Activated CD8-positive, alpha-beta memory T cell treated with anti-CD3 and anti-CD28 coated beads, Interleukin-2, amount 10 ng/mL, durations not matched to agents 7 days and 5 days (primary cell): ENCODE measurements around the gene THSD7B. TPM values are rescaled to one million over a fixed set of nuclear protein-coding genes. Genes with fewer than 3 reads are reported as not detected.

Experiments used
- ATAC-seq: fragments of 150-1000 bp; cut with Tn5 transposase; one replicate; pipeline ENCODE4 v1.10.0; 2021; ENCODE audit warnings: moderate library complexity
- CTCF ChIA-PET: fragments of 350-600 bp; sonication (Branson Sonifier 250); formaldehyde crosslinking; loops from one replicate; lab custom pipeline; 2021; ENCODE audit warnings: antibody characterized with exemption; lab: Charles Lee
- DNase-seq: peaks from one replicate; pipeline ENCODE4 v3.0.0-alpha.2; 2020
- H3K27ac Mint-ChIP-seq: one replicate; pipeline ENCODE4 v1.8.0; 2021; ENCODE audit warnings: mild to moderate bottlenecking, mixed read lengths
- H3K27me3 Mint-ChIP-seq: one replicate; pipeline ENCODE4 v1.8.0; 2021; ENCODE audit warnings: mixed read lengths
- H3K36me3 Mint-ChIP-seq: one replicate; pipeline ENCODE4 v1.8.0; 2021; ENCODE audit warnings: mild to moderate bottlenecking, mixed read lengths
- H3K4me1 Mint-ChIP-seq: one replicate; pipeline ENCODE4 v1.8.0; 2021; ENCODE audit warnings: mixed read lengths
- H3K4me3 Mint-ChIP-seq: one replicate; pipeline ENCODE4 v1.8.0; 2021; ENCODE audit warnings: mild to moderate bottlenecking, moderate library complexity, mixed read lengths
- H3K9me3 Mint-ChIP-seq: one replicate; pipeline ENCODE4 v1.8.0; 2022; ENCODE audit warnings: low read depth, mixed read lengths
- total RNA-seq, 2 experiments: library from RNA; stranded (reverse); gene quantifications; one replicate each; pipeline ENCODE4 v1.2.3, GENCODE V29; 2021

Gene THSD7B
- total RNA-seq, 2 experiments from 2014 or later, result not detected

DNA sequence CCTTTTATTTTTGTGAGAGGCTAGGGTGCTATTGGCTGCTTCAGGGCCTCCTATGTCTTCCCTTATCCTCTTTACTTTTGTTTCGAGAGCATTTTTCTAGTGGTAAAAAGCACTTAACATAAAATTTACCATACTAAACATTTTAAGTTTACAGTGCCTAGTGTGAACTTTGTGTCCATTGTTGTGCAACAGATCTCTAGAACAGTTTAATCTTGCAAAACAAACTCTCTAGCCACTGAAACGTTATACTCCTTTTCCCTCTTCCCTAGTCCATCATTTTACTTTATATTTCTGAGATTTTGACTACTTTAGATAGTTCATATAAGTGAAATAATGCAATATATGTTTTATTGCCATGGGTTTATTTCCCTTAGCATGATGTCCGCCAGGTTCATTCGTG is 580.6 kb downstream of the THSD7B start:
- Mint-ChIP-seq H3K27me3 (no peaks in the 10 kb centered on the region), H3K9me3 (no peaks in the 10 kb centered on the region)
- ATAC-seq, result no peak

DNA sequence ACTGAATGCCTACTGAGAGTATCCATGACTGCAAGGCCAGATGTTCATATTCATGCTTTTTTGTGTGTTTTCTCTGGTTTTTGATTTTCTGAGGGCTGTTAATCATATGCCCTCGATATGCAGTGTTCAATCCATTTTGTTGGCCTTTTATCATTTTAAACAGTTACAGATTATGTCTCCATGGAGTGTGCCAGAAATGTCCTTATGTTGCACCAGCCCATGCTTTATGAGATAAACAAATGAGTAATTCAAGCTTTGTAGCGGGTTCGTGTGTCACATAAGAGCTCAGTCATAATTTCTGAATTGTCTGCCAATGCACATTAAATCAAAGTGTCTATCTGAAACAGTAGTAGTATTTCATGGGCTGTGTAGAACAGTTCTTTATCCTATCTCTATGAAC is 583.0 kb downstream of the THSD7B start:
- ATAC-seq (no peak), DNase-seq (no peak)
- Mint-ChIP-seq H3K27me3 (no peaks in the 10 kb centered on the region), H3K4me3 (no peak overlapping the region), H3K9me3 (no peaks in the 10 kb centered on the region), H3K36me3 (no peaks in the 10 kb centered on the region), H3K4me1 (no peaks in the 10 kb centered on the region), H3K27ac (no peak overlapping the region)
- CTCF ChIA-PET, result no interaction called here

More for the DNA sequence above, 580.6 kb downstream of the THSD7B start:
- no peak for DNase-seq
- Mint-ChIP-seq H3K4me3 (no peak overlapping the region), H3K27ac (no peak overlapping the region), H3K4me1 (no peaks in the 10 kb centered on the region), H3K36me3 (no peaks in the 10 kb centered on the region)
- CTCF ChIA-PET, result no interaction called here

DNA sequence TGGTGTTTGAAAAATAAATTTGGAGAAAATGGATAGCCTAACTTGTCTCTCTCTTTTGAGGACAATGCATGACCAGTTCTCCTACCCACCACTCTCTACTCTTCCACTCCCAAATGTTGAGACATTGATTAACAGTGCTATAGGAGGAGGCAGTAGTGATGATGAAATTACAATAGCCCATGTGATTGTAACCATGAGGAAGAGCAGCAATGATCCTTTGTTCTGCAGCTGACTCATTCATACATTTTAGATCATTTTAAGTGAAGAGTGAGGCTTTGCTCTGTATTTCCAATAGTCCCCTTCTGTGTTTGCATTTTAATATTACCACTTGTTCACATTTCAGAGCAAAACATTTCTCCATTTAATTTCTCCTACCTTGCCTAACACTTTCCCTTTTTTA is 592.3 kb downstream of the THSD7B start:
- ATAC-seq (no peak), DNase-seq (no peak)
- H3K36me3 Mint-ChIP-seq, result no peaks in the 10 kb centered on the region
- no peaks in the 10 kb centered on the region for H3K27me3 Mint-ChIP-seq
- H3K27ac Mint-ChIP-seq, result no peak overlapping the region
- no peaks in the 10 kb centered on the region for H3K4me1 Mint-ChIP-seq
- CTCF ChIA-PET, result no interaction called here
- H3K4me3 Mint-ChIP-seq, result no peak overlapping the region
- peaks cover 5% of the 10 kb centered on the region for H3K9me3 Mint-ChIP-seq

DNA sequence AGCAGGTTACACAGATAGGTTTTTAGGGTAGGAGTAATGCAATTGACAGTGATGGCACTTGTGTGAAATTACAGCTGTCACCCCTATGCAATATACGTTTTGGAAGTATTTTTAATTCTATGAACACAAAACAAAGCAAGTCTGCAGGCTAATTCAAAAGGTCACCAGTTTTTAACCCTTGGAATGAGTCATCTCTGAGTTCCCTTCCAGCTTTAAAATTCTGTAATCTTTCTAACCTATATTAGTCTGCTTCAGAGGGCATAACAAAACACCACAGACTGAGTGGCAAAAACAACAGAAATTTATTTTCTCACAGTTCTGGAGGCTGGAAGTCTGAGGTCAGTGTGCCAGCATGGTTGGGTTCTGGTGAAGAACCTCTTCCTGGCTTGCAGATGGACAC is 602.0 kb downstream of the THSD7B start:
- CTCF ChIA-PET, result no interaction called here
- Mint-ChIP-seq H3K4me1 (no peaks in the 10 kb centered on the region), H3K4me3 (no peak overlapping the region), H3K36me3 (no peaks in the 10 kb centered on the region), H3K27ac (no peak overlapping the region), H3K27me3 (no peaks in the 10 kb centered on the region), H3K9me3 (peaks cover under 1% of the 10 kb centered on the region)
- ATAC-seq, result no peak
- no peak for DNase-seq

DNA sequence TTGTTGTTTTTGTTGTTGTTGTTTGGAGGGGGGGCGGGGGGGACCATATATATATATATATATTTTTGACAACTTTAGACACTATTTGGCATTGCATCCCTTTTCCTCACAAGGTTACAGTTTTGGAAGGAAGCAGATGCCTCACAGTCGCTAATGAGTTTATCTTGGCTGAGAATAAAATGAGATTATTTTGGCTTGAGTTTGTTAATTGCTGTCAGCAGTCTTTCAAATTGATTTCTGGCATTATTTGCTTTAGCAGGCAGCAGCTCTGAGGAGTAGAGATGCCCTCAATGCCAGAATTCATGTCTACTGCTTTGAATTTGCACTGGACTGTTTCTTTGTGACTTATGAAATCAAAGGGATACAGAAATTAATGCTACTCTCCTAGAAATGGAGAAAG is 603.8 kb downstream of the THSD7B start:
- H3K4me1 Mint-ChIP-seq, result no peaks in the 10 kb centered on the region

DNA sequence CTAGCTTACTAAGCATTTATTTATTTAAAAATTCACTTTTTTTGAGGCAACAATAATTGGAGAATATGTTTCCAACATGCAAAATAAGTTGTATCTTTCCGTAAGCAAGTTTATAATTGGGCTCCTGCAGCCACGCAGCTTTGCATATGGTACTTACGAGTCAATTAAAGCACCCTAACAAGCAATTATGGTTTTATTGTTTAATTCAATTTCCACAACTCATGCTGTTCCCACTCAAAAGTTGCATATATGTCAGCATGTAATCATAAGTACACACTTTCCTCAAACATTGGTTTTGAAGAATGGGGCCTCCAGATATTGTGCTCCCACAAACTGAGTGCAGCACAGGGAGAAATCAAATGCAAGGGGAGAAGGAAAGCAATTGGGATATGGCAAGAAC is 613.8 kb downstream of the THSD7B start:
- H3K36me3 Mint-ChIP-seq, result no peaks in the 10 kb centered on the region
- H3K4me1 Mint-ChIP-seq, result no peaks in the 10 kb centered on the region
- ATAC-seq (no peak), DNase-seq (no peak)
- H3K9me3 Mint-ChIP-seq, result peaks cover 11% of the 10 kb centered on the region
- CTCF ChIA-PET, result no interaction called here
- no peak overlapping the region for H3K27ac Mint-ChIP-seq
- H3K4me3 Mint-ChIP-seq, result no peak overlapping the region
- H3K27me3 Mint-ChIP-seq, result no peaks in the 10 kb centered on the region

More for the DNA sequence above, 603.8 kb downstream of the THSD7B start:
- no peaks in the 10 kb centered on the region for H3K27me3 Mint-ChIP-seq
- H3K27ac Mint-ChIP-seq, result no peak overlapping the region
- CTCF ChIA-PET, result no interaction called here
- H3K4me3 Mint-ChIP-seq, result no peak overlapping the region
- no peak for DNase-seq
- no peak for ATAC-seq
- H3K9me3 Mint-ChIP-seq, result no peaks in the 10 kb centered on the region
- no peaks in the 10 kb centered on the region for H3K36me3 Mint-ChIP-seq

DNA sequence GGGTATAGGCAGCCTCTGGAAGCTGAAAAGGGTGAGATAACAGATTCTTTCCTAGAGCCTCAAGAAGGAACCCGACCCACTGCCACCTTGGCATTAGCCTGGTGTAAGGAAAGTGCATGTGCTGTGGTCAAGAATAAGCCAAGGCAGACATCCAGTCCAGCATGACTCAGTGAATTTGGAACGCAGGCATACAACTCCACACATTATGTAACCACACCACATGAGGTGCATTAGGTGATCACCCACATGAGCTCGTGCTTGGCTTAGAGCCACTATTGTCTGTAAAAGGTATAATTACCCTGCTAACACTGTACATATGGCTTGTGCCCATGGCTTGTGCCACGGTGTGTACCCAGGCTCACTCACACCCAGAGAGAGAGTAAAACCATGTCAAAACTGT is 615.3 kb downstream of the THSD7B start:
- no peak overlapping the region for H3K4me3 Mint-ChIP-seq
- DNase-seq (no peak), ATAC-seq (no peak)
- H3K4me1 Mint-ChIP-seq, result no peaks in the 10 kb centered on the region
- no peaks in the 10 kb centered on the region for H3K27me3 Mint-ChIP-seq
- H3K9me3 Mint-ChIP-seq, result peaks cover 8% of the 10 kb centered on the region
- H3K36me3 Mint-ChIP-seq, result no peaks in the 10 kb centered on the region
- H3K27ac Mint-ChIP-seq, result no peak overlapping the region
- CTCF ChIA-PET, result no interaction called here

DNA sequence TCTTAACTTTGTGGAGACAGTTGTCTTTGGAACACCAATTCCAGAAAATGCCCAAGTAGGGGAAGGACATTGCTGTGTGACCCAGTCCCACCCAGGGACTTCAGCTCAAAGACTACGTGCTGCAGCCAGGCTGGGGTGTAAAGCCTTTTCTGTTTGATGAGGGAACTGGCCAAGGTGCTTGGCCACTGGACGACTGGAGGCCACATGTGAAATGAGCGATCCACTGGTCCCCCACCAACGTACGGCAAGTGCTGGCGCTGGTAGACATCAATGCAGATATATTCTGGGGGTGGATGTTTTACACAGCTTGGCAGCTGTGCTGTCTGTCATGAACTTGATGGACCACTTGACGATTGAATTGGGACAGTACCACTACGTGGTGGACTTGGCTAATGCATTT is 616.4 kb downstream of the THSD7B start:
- H3K27ac Mint-ChIP-seq, result no peak overlapping the region
- H3K36me3 Mint-ChIP-seq, result no peaks in the 10 kb centered on the region
- ATAC-seq (no peak), DNase-seq (no peak)
- no peak overlapping the region for H3K4me3 Mint-ChIP-seq
- peaks cover 8% of the 10 kb centered on the region for H3K9me3 Mint-ChIP-seq
- CTCF ChIA-PET, result no interaction called here
- H3K27me3 Mint-ChIP-seq, result no peaks in the 10 kb centered on the region
- H3K4me1 Mint-ChIP-seq, result no peaks in the 10 kb centered on the region

DNA sequence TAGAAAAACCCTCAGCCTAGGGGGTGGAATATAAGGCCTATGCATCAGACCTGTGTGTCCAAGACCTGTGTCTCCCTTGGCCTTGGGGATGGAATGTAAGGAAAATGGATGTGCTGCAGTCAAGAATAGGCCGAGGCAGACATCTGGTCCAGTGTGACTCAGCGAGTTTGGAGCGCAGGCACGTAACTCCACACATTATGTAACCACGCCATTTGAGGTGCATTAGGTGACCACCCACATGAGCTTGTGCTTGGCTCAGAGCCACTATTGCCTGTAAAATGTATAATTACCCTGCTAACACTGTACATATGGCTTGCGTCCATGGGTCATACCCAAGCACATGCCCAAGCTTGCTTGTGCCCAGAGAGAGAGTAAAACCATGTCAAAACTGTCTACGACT is 618.0 kb downstream of the THSD7B start:
- H3K36me3 Mint-ChIP-seq, result no peaks in the 10 kb centered on the region
- ATAC-seq (no peak), DNase-seq (no peak)
- H3K4me3 Mint-ChIP-seq, result no peak overlapping the region
- H3K27ac Mint-ChIP-seq, result no peak overlapping the region
- peaks cover 8% of the 10 kb centered on the region for H3K9me3 Mint-ChIP-seq
- no peaks in the 10 kb centered on the region for H3K27me3 Mint-ChIP-seq
- CTCF ChIA-PET, result no interaction called here
- H3K4me1 Mint-ChIP-seq, result no peaks in the 10 kb centered on the region

DNA sequence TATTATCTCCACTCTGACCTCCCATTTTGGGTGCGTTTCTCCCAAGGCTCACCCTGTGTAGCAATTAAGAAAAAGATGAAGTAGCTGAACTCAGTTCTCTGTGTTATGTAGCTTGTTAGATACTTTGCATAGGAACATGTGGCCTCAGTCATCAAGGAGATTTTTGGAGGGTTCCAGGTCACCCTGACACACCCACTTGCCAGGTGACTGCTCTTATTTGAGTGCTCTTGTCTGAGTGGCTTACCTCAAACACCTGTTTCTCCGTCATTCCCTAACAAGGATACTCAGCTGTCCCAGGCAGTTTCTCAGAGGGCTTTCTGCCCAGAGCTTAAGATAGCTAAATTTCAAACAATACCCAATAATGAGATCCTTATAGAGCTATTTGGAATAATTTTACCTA is 621.7 kb downstream of the THSD7B start:
- DNase-seq (no peak), ATAC-seq (no peak)
- no peak overlapping the region for H3K4me3 Mint-ChIP-seq
- no peaks in the 10 kb centered on the region for H3K36me3 Mint-ChIP-seq
- no peaks in the 10 kb centered on the region for H3K27me3 Mint-ChIP-seq
- no peak overlapping the region for H3K27ac Mint-ChIP-seq
- CTCF ChIA-PET, result no interaction called here
- peaks cover 2% of the 10 kb centered on the region for H3K9me3 Mint-ChIP-seq
- H3K4me1 Mint-ChIP-seq, result no peaks in the 10 kb centered on the region

DNA sequence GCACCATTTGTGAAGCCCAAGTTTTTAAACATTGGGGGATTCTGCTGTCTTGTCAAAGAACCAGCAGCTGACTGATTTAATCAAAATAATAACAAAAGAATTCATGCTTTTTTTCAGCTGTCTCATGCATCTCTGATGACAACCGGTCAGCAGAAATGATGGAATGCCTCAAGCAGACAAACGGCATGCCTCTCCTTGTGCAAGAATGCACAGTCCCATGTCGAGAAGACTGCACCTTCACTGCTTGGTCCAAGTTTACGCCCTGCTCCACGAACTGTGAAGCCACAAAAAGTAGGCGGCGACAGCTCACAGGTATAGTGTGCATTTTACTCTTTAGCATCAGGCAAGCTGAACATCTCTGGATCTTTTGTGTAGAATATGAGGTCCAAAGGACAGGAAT is 640.2 kb downstream of the THSD7B start:
- ATAC-seq (no peak), DNase-seq (no peak)
- H3K27me3 Mint-ChIP-seq, result no peaks in the 10 kb centered on the region
- no peak overlapping the region for H3K27ac Mint-ChIP-seq
- H3K4me3 Mint-ChIP-seq, result no peak overlapping the region
- CTCF ChIA-PET, result no interaction called here
- H3K9me3 Mint-ChIP-seq, result no peaks in the 10 kb centered on the region
- H3K36me3 Mint-ChIP-seq, result no peaks in the 10 kb centered on the region
- H3K4me1 Mint-ChIP-seq, result no peaks in the 10 kb centered on the region

DNA sequence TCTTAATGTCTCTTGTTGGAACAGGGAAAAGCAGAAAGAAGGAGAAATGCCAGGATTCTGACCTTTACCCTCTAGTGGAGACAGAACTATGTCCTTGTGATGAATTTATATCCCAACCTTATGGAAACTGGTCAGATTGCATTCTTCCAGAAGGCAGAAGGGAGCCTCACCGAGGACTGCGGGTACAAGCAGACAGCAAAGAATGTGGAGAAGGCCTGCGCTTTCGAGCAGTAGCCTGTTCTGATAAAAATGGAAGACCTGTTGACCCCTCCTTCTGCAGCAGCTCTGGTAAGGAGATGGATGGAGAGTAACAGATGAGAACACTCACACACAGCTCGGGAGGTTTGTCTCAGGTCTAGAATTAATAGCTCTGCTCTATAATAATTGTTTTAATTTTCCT is 646.2 kb downstream of the THSD7B start:
- CTCF ChIA-PET, result interaction anchor here (1.5 kb wide), 1 partner anchor 31 kb away, joined by 4 read pairs; no protein-coding TSS in a partner anchor
- H3K27me3 Mint-ChIP-seq, result no peaks in the 10 kb centered on the region
- DNase-seq (no peak), ATAC-seq (no peak)
- H3K9me3 Mint-ChIP-seq, result peaks cover 5% of the 10 kb centered on the region
- no peak overlapping the region for H3K4me3 Mint-ChIP-seq
- no peaks in the 10 kb centered on the region for H3K36me3 Mint-ChIP-seq
- no peaks in the 10 kb centered on the region for H3K4me1 Mint-ChIP-seq
- H3K27ac Mint-ChIP-seq, result no peak overlapping the region

DNA sequence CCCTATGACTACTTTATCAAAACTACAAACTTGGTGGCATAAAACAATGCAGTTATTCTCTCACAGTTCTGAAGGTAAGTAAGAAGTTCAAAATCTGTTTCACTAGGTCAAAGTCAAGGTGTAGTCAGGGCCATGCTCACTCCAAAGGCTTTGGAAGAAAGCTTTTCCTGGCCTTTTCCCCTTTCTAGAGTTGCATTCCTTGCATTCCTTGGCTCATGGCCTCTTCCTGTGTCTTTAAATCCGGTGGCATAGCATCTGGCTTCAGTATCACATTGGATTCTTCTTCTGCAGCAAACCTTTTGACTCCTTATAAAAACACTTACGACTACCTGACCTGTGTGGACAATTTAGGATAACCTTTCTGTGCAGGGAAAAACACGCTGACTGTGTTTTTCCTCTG is 655.4 kb downstream of the THSD7B start:
- DNase-seq (no peak), ATAC-seq (no peak)
- H3K4me3 Mint-ChIP-seq, result no peak overlapping the region
- H3K27ac Mint-ChIP-seq, result no peak overlapping the region
- peaks cover 4% of the 10 kb centered on the region for H3K9me3 Mint-ChIP-seq
- CTCF ChIA-PET, result no interaction called here
- H3K36me3 Mint-ChIP-seq, result no peaks in the 10 kb centered on the region
- H3K27me3 Mint-ChIP-seq, result no peaks in the 10 kb centered on the region
- no peaks in the 10 kb centered on the region for H3K4me1 Mint-ChIP-seq

DNA sequence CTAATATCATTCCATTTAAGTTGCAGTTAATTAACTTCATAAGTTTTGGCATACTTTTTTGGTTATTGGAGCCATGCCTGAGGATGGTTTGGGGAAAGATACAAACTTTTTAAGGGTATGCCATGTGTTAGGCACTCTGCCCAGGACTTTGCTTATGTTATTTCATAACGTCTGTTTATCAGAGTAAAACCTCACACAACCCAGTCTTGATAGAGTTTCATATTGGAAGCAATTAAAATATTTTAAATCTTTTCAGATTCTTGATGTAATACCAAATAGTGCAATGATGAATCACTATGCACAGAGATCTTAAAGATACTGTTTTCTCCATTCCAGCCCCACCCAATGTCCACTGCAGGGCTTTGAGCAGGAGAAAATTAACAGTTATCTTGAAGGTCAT is 669.8 kb downstream of the THSD7B start:
- Mint-ChIP-seq H3K36me3 (no peaks in the 10 kb centered on the region), H3K27me3 (no peaks in the 10 kb centered on the region), H3K4me1 (no peaks in the 10 kb centered on the region), H3K4me3 (no peak overlapping the region), H3K9me3 (peaks cover 2% of the 10 kb centered on the region), H3K27ac (no peak overlapping the region)
- CTCF ChIA-PET, result no interaction called here
- ATAC-seq, result no peak
- DNase-seq, result no peak

DNA sequence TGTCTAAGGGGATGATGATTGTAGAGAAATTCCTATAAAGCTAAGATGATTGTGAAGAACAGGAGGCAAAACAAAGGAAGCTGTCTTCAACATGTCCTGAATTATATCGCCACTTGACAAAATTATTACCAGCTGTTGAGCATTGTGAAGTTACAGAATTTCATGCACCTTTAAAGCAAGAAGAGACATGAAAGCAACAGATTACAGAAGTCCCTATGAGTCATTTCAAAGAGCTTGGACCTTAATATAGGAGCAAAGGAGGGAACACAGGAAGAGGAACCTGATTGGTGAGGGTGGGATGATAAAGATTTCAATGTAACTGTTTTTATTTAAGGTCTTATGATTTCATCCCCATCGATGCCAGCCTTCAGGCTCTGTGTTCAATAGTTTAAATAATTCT is 672.0 kb downstream of the THSD7B start:
- H3K36me3 Mint-ChIP-seq, result no peaks in the 10 kb centered on the region
- no peak overlapping the region for H3K27ac Mint-ChIP-seq
- no peak overlapping the region for H3K4me3 Mint-ChIP-seq
- no peak for ATAC-seq
- H3K9me3 Mint-ChIP-seq, result peaks cover 2% of the 10 kb centered on the region
- CTCF ChIA-PET, result no interaction called here
- H3K27me3 Mint-ChIP-seq, result no peaks in the 10 kb centered on the region
- DNase-seq, result no peak
- no peaks in the 10 kb centered on the region for H3K4me1 Mint-ChIP-seq
